Measurements from ENCODE around the gene DDX21. TPM values are rescaled to one million over a fixed set of nuclear protein-coding genes. Genes with fewer than 3 reads are reported as not detected.
"Not testable (repeated sequence)": the region's sequence is repeated elsewhere in the genome, so short reads cannot be mapped to it uniquely, and the experiment has no call there.

Gene DDX21
- total and polyA plus RNA-seq, 7 experiments from 2014 or later, result 15.0 to 101 (median 47.1) TPM

GRCh38 chr10:69007260-69007659 is 51.3 kb downstream of the DDX21 start:
- peaks cover 0 to 8% (median 5%) of the 10 kb centered on the region in 7 donors for H3K4me1 Mint-ChIP-seq
- DNase-seq (no peak), ATAC-seq (no peak)
- Histone ChIP-seq H3K27ac (ENCODE audit: low read depth, low read length) (no peak overlapping the region), H3K27me3 (ENCODE audit: control insufficient read depth in 2 of 2, insufficient read depth in 2 of 2, low read length in 2 of 2) (no peaks in the 10 kb centered on the region), H3K4me1 (ENCODE audit: control insufficient read depth in 2 of 2, insufficient read depth in 2 of 2, low read length in 2 of 2) (peaks cover 0 to 3% of the 10 kb centered on the region in 2 donors), H3K9me3 (ENCODE audit: control insufficient read depth in 2 of 3, low read length in 3 of 3) (no peaks in the 10 kb centered on the region), H3K36me3 (ENCODE audit: control insufficient read depth in 2 of 3, insufficient read depth in 3 of 3, low read length in 3 of 3) (peaks cover 0 to 24% (median 7%) of the 10 kb centered on the region in 3 experiments), H3K4me3 (ENCODE audit: low read length) (no peak overlapping the region)
- ChIA-PET CTCF (interaction anchor here (13.6 kb wide), 1 partner anchor 87 kb away, joined by 186 read pairs; no protein-coding TSS in a partner anchor), POLR2A (interaction anchor here (1.1 to 4.4 kb wide), 3 partner anchors 64 to 86 kb away, joined by 3 to 49 read pairs (median 24); partner anchors contain the start of gene SRGN)
- H3K9me3 Mint-ChIP-seq, result no peaks in the 10 kb centered on the region
- no peaks in the 10 kb centered on the region for H3K27me3 Mint-ChIP-seq
- intact Hi-C loops (cut with micrococcal nuclease), result loop anchor here (5.0 kb wide), 3 partner anchors 40 to 400 kb away; no protein-coding TSS in a partner anchor
- H3K4me3 Mint-ChIP-seq, result no peak overlapping the region
- peaks cover 0 to 22% (median 13%) of the 10 kb centered on the region in 5 donors for H3K36me3 Mint-ChIP-seq
- H3K27ac Mint-ChIP-seq, result peak overlapping the region in 1 of 9 donors; percentile 53

GRCh38 chr10:69009360-69009759 is 53.4 kb downstream of the DDX21 start:
- Mint-ChIP-seq H3K27ac (no peak overlapping the region), H3K9me3 (no peaks in the 10 kb centered on the region), H3K27me3 (no peaks in the 10 kb centered on the region), H3K4me1 (peaks cover 0 to 10% (median 8%) of the 10 kb centered on the region in 7 donors), H3K4me3 (no peak overlapping the region), H3K36me3 (peaks cover 4 to 37% (median 23%) of the 10 kb centered on the region in 5 donors)
- Histone ChIP-seq H3K4me1 (ENCODE audit: control insufficient read depth in 2 of 2, insufficient read depth in 2 of 2, low read length in 2 of 2) (peaks cover 0 to 3% of the 10 kb centered on the region in 2 donors), H3K9me3 (ENCODE audit: control insufficient read depth in 2 of 3, low read length in 3 of 3) (no peaks in the 10 kb centered on the region), H3K27ac (ENCODE audit: low read depth, low read length) (no peak overlapping the region), H3K27me3 (ENCODE audit: control insufficient read depth in 2 of 2, insufficient read depth in 2 of 2, low read length in 2 of 2) (no peaks in the 10 kb centered on the region), H3K36me3 (ENCODE audit: control insufficient read depth in 2 of 3, insufficient read depth in 3 of 3, low read length in 3 of 3) (peaks cover 0 to 34% (median 7%) of the 10 kb centered on the region in 3 experiments), H3K4me3 (ENCODE audit: low read length) (no peak overlapping the region)
- no peak for DNase-seq
- no peak for ATAC-seq
- ChIA-PET CTCF (interaction anchor here (0.6 to 13.6 kb wide), 2 partner anchors 10 to 85 kb away, joined by 3 to 186 read pairs; no protein-coding TSS in a partner anchor), POLR2A (interaction anchor here (1.0 kb wide), 1 partner anchor 14 kb away, joined by 5 read pairs; no protein-coding TSS in a partner anchor)
- intact Hi-C loops (cut with micrococcal nuclease), result loop anchor here (5.0 kb wide), 3 partner anchors 38 to 398 kb away; no protein-coding TSS in a partner anchor

DNA sequence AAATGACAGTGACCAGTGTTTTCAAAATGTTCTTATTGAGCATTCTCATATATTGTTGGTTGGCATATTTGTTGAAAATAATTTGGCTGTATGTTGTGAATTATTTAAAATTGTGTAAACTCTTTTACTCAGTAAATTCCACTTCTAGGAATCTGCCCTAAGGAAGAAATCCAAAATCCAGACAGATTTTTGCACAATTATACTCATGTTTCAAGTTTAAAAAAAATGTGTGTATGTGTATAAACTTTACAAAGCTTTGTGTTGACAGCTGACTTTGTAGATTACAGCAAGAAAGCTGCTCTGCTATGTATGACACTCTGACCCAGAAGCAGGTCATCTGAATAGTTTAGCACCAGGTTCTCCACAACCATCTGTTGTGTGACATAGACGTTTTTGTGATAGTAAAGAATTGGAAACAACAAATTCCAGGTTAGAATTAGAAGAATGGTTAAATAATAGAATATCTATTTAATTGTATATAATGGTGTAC is 54.2 kb downstream of the DDX21 start:
- Mint-ChIP-seq H3K4me3 (no peak overlapping the region), H3K27ac (no peak overlapping the region), H3K9me3 (no peaks in the 10 kb centered on the region), H3K4me1 (peaks cover 0 to 7% (median 3%) of the 10 kb centered on the region in 7 donors), H3K27me3 (no peaks in the 10 kb centered on the region), H3K36me3 (peaks cover 8 to 39% (median 23%) of the 10 kb centered on the region in 5 donors)
- ATAC-seq (no peak), DNase-seq (no peak)
- intact Hi-C loops (cut with micrococcal nuclease), result no loop called here
- Histone ChIP-seq H3K4me1 (ENCODE audit: control insufficient read depth in 2 of 2, insufficient read depth in 2 of 2, low read length in 2 of 2) (no peaks in the 10 kb centered on the region), H3K27ac (ENCODE audit: low read depth, low read length) (no peak overlapping the region), H3K4me3 (ENCODE audit: low read length) (no peak overlapping the region), H3K27me3 (ENCODE audit: control insufficient read depth in 2 of 2, insufficient read depth in 2 of 2, low read length in 2 of 2) (no peaks in the 10 kb centered on the region), H3K36me3 (ENCODE audit: control insufficient read depth in 2 of 3, insufficient read depth in 3 of 3, low read length in 3 of 3) (peaks cover 0 to 32% (median 7%) of the 10 kb centered on the region in 3 experiments), H3K9me3 (ENCODE audit: control insufficient read depth in 2 of 3, low read length in 3 of 3) (no peaks in the 10 kb centered on the region)
- POLR2A ChIA-PET, result interaction anchor here (1.0 kb wide), 1 partner anchor 15 kb away, joined by 5 read pairs; no protein-coding TSS in a partner anchor
- CTCF ChIA-PET, result interaction anchor here (0.6 to 13.6 kb wide), 2 partner anchors 9 to 84 kb away, joined by 3 to 186 read pairs; no protein-coding TSS in a partner anchor

DNA sequence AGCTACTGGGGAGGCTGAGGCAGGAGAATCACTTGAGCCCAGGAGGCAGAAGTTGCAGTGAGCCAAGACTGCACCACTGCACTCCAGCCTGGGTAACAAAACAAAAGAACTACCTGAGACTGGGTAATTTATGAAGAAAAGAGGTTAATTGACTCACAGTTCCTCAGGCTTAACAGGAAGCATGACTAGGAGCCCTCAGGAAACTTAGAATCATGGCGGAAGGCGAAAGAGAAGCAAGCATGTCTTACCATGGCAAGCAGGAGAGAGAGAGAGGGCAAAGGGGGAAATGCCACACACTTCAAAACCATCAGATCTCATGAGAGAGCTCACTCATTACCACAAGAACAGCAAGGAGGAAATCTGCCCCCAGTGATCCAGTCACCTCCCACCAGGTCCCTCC is 56.8 kb downstream of the DDX21 start:
- H3K4me1 ChIP-seq (ENCODE audit: control insufficient read depth in 2 of 2, insufficient read depth in 2 of 2, low read length in 2 of 2); H3K4me3 ChIP-seq (ENCODE audit: low read length); H3K4me1 Mint-ChIP-seq; H3K9me3 ChIP-seq (ENCODE audit: control insufficient read depth in 2 of 3, low read length in 3 of 3); H3K27ac ChIP-seq (ENCODE audit: low read depth, low read length); H3K9me3 Mint-ChIP-seq; H3K27me3 Mint-ChIP-seq; DNase-seq; POLR2A ChIA-PET; H3K4me3 Mint-ChIP-seq; intact Hi-C loops (cut with micrococcal nuclease); H3K27me3 ChIP-seq (ENCODE audit: control insufficient read depth in 2 of 2, insufficient read depth in 2 of 2, low read length in 2 of 2): not testable (repeated sequence)
- CTCF ChIA-PET, result interaction anchor here (13.6 kb wide), 1 partner anchor 81 kb away, joined by 186 read pairs; no protein-coding TSS in a partner anchor
- H3K36me3 ChIP-seq (ENCODE audit: control insufficient read depth in 2 of 3, insufficient read depth in 3 of 3, low read length in 3 of 3), result peaks cover 9 to 25% (median 10%) of the 10 kb centered on the region in 3 experiments
- Mint-ChIP-seq H3K27ac (peak overlapping the region in 6 of 9 donors; percentile 1 to 83 (median 39)), H3K36me3 (peaks cover 14 to 48% (median 29%) of the 10 kb centered on the region in 5 donors)
- ATAC-seq, result peak; percentile 47

GRCh38 chr10:69014171-69014570 is 58.2 kb downstream of the DDX21 start:
- ATAC-seq, result no peak
- H3K27ac Mint-ChIP-seq, result peak overlapping the region in 3 of 9 donors; percentile 4 to 55 (median 37)
- CTCF ChIA-PET, result interaction anchor here (0.6 to 13.6 kb wide), 3 partner anchors 42 to 80 kb away, joined by 3 to 186 read pairs (median 3); no protein-coding TSS in a partner anchor
- Histone ChIP-seq H3K9me3 (ENCODE audit: control insufficient read depth in 2 of 3, low read length in 3 of 3) (no peaks in the 10 kb centered on the region), H3K27me3 (ENCODE audit: control insufficient read depth in 2 of 2, insufficient read depth in 2 of 2, low read length in 2 of 2) (no peaks in the 10 kb centered on the region), H3K27ac (ENCODE audit: low read depth, low read length) (no peak overlapping the region), H3K36me3 (ENCODE audit: control insufficient read depth in 2 of 3, insufficient read depth in 3 of 3, low read length in 3 of 3) (peaks cover 9 to 23% (median 11%) of the 10 kb centered on the region in 3 experiments), H3K4me3 (ENCODE audit: low read length) (no peak overlapping the region), H3K4me1 (ENCODE audit: control insufficient read depth in 2 of 2, insufficient read depth in 2 of 2, low read length in 2 of 2) (no peaks in the 10 kb centered on the region)
- DNase-seq, result no peak
- POLR2A ChIA-PET, result no interaction called here
- intact Hi-C loops (cut with micrococcal nuclease), result no loop called here
- no peaks in the 10 kb centered on the region for H3K9me3 Mint-ChIP-seq
- no peaks in the 10 kb centered on the region for H3K27me3 Mint-ChIP-seq
- H3K4me1 Mint-ChIP-seq, result peaks cover 0 to 7% (median 2%) of the 10 kb centered on the region in 7 donors
- no peak overlapping the region for H3K4me3 Mint-ChIP-seq
- peaks cover 19 to 54% (median 35%) of the 10 kb centered on the region in 5 donors for H3K36me3 Mint-ChIP-seq

DNA sequence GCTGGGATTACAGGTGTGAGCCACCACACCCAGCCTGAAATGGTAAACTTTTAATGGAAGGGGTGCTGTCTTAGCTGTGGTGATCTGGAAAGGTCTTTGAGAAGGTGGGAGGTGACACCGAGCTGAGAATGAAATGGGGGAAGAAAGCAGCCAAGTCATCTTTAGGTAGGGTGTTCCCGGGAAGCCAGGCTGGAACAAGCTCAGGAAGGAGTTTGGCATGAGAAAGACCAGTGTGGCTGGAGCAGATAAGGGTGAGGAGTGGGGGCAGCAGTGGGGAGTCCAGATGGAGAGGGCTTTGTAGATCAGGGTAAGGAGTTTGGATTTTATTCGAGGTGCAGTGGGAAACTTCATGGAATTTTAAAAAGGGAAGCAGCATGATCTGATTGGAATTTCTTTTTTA is 62.6 kb downstream of the DDX21 start:
- Mint-ChIP-seq H3K36me3 (peaks cover 7 to 34% (median 32%) of the 10 kb centered on the region in 5 donors), H3K9me3 (no peaks in the 10 kb centered on the region), H3K4me3 (no peak overlapping the region), H3K27me3 (no peaks in the 10 kb centered on the region), H3K4me1 (peaks cover 0 to 3% (median 2%) of the 10 kb centered on the region in 7 donors), H3K27ac (peak overlapping the region in 2 of 9 donors; percentile 9 to 74)
- ChIA-PET CTCF (interaction anchor here (0.8 to 3.2 kb wide), 2 partner anchors 10 to 74 kb away, joined by 3 to 7 read pairs; no protein-coding TSS in a partner anchor), POLR2A (no interaction called here)
- Histone ChIP-seq H3K27ac (ENCODE audit: low read depth, low read length) (no peak overlapping the region), H3K9me3 (ENCODE audit: control insufficient read depth in 2 of 3, low read length in 3 of 3) (no peaks in the 10 kb centered on the region), H3K4me3 (ENCODE audit: low read length) (no peak overlapping the region), H3K27me3 (ENCODE audit: control insufficient read depth in 2 of 2, insufficient read depth in 2 of 2, low read length in 2 of 2) (no peaks in the 10 kb centered on the region), H3K36me3 (ENCODE audit: control insufficient read depth in 2 of 3, insufficient read depth in 3 of 3, low read length in 3 of 3) (peaks cover 9 to 19% (median 11%) of the 10 kb centered on the region in 3 experiments), H3K4me1 (ENCODE audit: control insufficient read depth in 2 of 2, insufficient read depth in 2 of 2, low read length in 2 of 2) (no peaks in the 10 kb centered on the region)
- DNase-seq (no peak), ATAC-seq (no peak)
- intact Hi-C loops (cut with micrococcal nuclease), result no loop called here

Data from naive thymus-derived CD4-positive, alpha-beta T cell (primary cell).